HEK293 (cell line): Measurements from ENCODE around the gene ZNF552.

Source experiments
- CTCF ChIA-PET: fragments of 350-600 bp; formaldehyde crosslinking; extraction: SDS; loops from one replicate; lab custom pipeline; 2021; ENCODE audit warnings: antibody characterized with exemption; lab: Yijun Ruan, JAX
- POLR2A ChIA-PET: fragments of 300-600 bp; formaldehyde crosslinking; extraction: SDS; loops from one replicate; lab custom pipeline; 2020; ENCODE audit warnings: antibody characterized with exemption, inconsistent platforms; lab: Yijun Ruan, JAX
- H3K27ac ChIP-seq: fragments of 200-500 bp; sonication (Bioruptor generic); 2 replicates; pipeline ENCODE4 v1.5.1; 2014; ENCODE audit warnings: low read depth, low read length, control low read depth, inconsistent platforms; ENCODE audit errors: extremely low read depth
- H3K36me3 ChIP-seq, 2 experiments: fragments of 200-500 bp in 1 of 2; sonication (Bioruptor generic) in 1 of 2; 1 replicate in 1 of 2; 2 replicates in 1 of 2; pipeline ENCODE4 v1.5.1; 2014 to 2017; ENCODE audit warnings: inconsistent platforms in 2 of 2, low read length in 2 of 2; ENCODE audit not compliant: control insufficient read depth in 2 of 2, insufficient read depth in 1 of 2
- H3K4me1 ChIP-seq: fragments of 200-500 bp; sonication (Bioruptor generic); 2 replicates; pipeline ENCODE4 v1.5.1; 2014; ENCODE audit warnings: mild to moderate bottlenecking, low read length, inconsistent platforms; ENCODE audit not compliant: control insufficient read depth, insufficient read depth
- H3K4me3 ChIP-seq: 2 replicates; pipeline ENCODE4 v1.5.1; 2011; ENCODE audit warnings: low read depth, mild to moderate bottlenecking, control low read depth, low read length, moderate library complexity
- H3K9me3 ChIP-seq: fragments of 200-500 bp; sonication (Bioruptor generic); 2 replicates; pipeline ENCODE4 v1.5.1; 2014; ENCODE audit warnings: low read depth, low read length, inconsistent platforms; ENCODE audit not compliant: control insufficient read depth, insufficient read depth
- EGR2 ChIP-seq: fragments of 450-650 bp; formaldehyde crosslinking; IDR thresholded peaks from 2 replicates; pipeline ENCODE4 v1.5.1; 2016; ENCODE audit warnings: low read depth, missing biosample characterization, missing genetic modification characterization
- IKZF3 ChIP-seq: fragments of 450-650 bp; IDR thresholded peaks from 2 replicates; pipeline ENCODE4 v1.5.0; 2018; ENCODE audit warnings: missing biosample characterization, mild to moderate bottlenecking, missing genetic modification characterization, moderate library complexity
- KLF7 ChIP-seq: fragments of 450-650 bp; formaldehyde crosslinking; IDR thresholded peaks from 2 replicates; pipeline ENCODE4 v1.5.1; 2016; ENCODE audit warnings: missing biosample characterization, missing genetic modification characterization, borderline replicate concordance
- SCRT1 ChIP-seq: fragments of 450-650 bp; formaldehyde crosslinking; IDR thresholded peaks from 2 replicates; pipeline ENCODE4 v1.5.1; 2016; ENCODE audit warnings: missing biosample characterization, missing genetic modification characterization, borderline replicate concordance
- SP7 ChIP-seq: fragments of 450-650 bp; formaldehyde crosslinking; IDR thresholded peaks from 2 replicates; pipeline ENCODE4 v1.5.1; 2016; ENCODE audit warnings: missing biosample characterization, missing genetic modification characterization
- TRIM28 ChIP-seq: IDR thresholded peaks from 2 replicates; pipeline ENCODE4 v1.6.1; 2011; ENCODE audit warnings: low read length, control low read depth, borderline replicate concordance
- YY2 ChIP-seq: fragments of 450-650 bp; formaldehyde crosslinking; IDR thresholded peaks from 2 replicates; pipeline ENCODE4 v1.5.1; 2016; ENCODE audit warnings: missing biosample characterization, missing genetic modification characterization
- ZFHX2 ChIP-seq: fragments of 450-650 bp; formaldehyde crosslinking; conservative IDR thresholded peaks from 2 replicates; pipeline ENCODE4 v1.5.1; 2016; ENCODE audit warnings: missing biosample characterization, missing genetic modification characterization
- ZNF121 ChIP-seq: fragments of 450-650 bp; formaldehyde crosslinking; IDR thresholded peaks from 2 replicates; pipeline ENCODE4 v1.5.1; 2016; ENCODE audit warnings: missing biosample characterization, missing genetic modification characterization
- ZNF155 ChIP-seq: fragments of 450-650 bp; formaldehyde crosslinking; IDR thresholded peaks from 2 replicates; pipeline ENCODE4 v1.5.1; 2016; ENCODE audit warnings: missing biosample characterization, missing genetic modification characterization
- ZNF19 ChIP-seq: fragments of 450-650 bp; formaldehyde crosslinking; IDR thresholded peaks from 2 replicates; pipeline ENCODE4; 2016; ENCODE audit warnings: missing biosample characterization, missing genetic modification characterization, low read depth
- ZNF2 ChIP-seq: fragments of 450-650 bp; formaldehyde crosslinking; IDR thresholded peaks from 2 replicates; pipeline ENCODE4 v1.5.1; 2016; ENCODE audit warnings: missing biosample characterization, missing genetic modification characterization
- ZNF202 ChIP-seq: fragments of 450-650 bp; formaldehyde crosslinking; IDR thresholded peaks from 2 replicates; pipeline ENCODE4 v1.5.1; 2016; ENCODE audit warnings: missing biosample characterization, missing genetic modification characterization, borderline replicate concordance
- ZNF221 ChIP-seq: fragments of 450-650 bp; formaldehyde crosslinking; IDR thresholded peaks from 2 replicates; pipeline ENCODE4 v1.5.1; 2017; ENCODE audit warnings: missing biosample characterization, missing genetic modification characterization, borderline replicate concordance
- ZNF23 ChIP-seq: fragments of 450-650 bp; formaldehyde crosslinking; IDR thresholded peaks from 2 replicates; pipeline ENCODE4 v1.5.1; 2016; ENCODE audit warnings: missing biosample characterization, missing genetic modification characterization, borderline replicate concordance
- ZNF24 ChIP-seq: fragments of 450-650 bp; formaldehyde crosslinking; IDR thresholded peaks from 2 replicates; pipeline ENCODE4 v1.5.1; 2016; ENCODE audit warnings: missing biosample characterization, missing genetic modification characterization
- ZNF274 ChIP-seq, 2 experiments: fragments of 200-500 bp in 1 of 2; fragments of 450-650 bp in 1 of 2; sonication (Bioruptor generic) in 1 of 2; formaldehyde crosslinking in 1 of 2; IDR thresholded peaks; 2 replicates each; pipeline versions ENCODE4 v1.5.1 to v1.6.1; 2014 to 2016; ENCODE audit warnings: borderline replicate concordance in 1 of 2, inconsistent platforms in 1 of 2, low read length in 1 of 2, missing biosample characterization in 1 of 2, missing genetic modification characterization in 1 of 2
- ZNF350 ChIP-seq: fragments of 450-650 bp; formaldehyde crosslinking; IDR thresholded peaks from 2 replicates; pipeline ENCODE4 v1.5.0; 2017; ENCODE audit warnings: missing biosample characterization, mild to moderate bottlenecking, missing genetic modification characterization
- ZNF37A ChIP-seq: fragments of 450-650 bp; IDR thresholded peaks from 2 replicates; pipeline ENCODE4 v1.5.1; 2018; ENCODE audit warnings: missing biosample characterization, missing genetic modification characterization
- ZNF510 ChIP-seq: fragments of 450-650 bp; formaldehyde crosslinking; IDR thresholded peaks from 2 replicates; pipeline ENCODE4 v1.5.1; 2018; ENCODE audit warnings: mild to moderate bottlenecking, missing genetic modification characterization, missing biosample characterization; ENCODE audit not compliant: insufficient replicate concordance
- ZNF549 ChIP-seq: fragments of 450-650 bp; IDR thresholded peaks from 2 replicates; pipeline ENCODE4 v1.5.1; 2018; ENCODE audit warnings: missing biosample characterization, missing genetic modification characterization, mild to moderate bottlenecking, inconsistent platforms, moderate library complexity
- ZNF555 ChIP-seq: fragments of 450-650 bp; formaldehyde crosslinking; conservative IDR thresholded peaks from 2 replicates; pipeline ENCODE4 v1.5.1; 2017; ENCODE audit warnings: missing biosample characterization, mild to moderate bottlenecking, missing genetic modification characterization, inconsistent platforms
- ZNF580 ChIP-seq: fragments of 450-650 bp; formaldehyde crosslinking; IDR thresholded peaks from 2 replicates; pipeline ENCODE4 v1.5.1; 2016; ENCODE audit warnings: missing biosample characterization, missing genetic modification characterization
- ZNF626 ChIP-seq: fragments of 450-650 bp; sonication (Bioruptor Pico); formaldehyde crosslinking; IDR thresholded peaks from 2 replicates; pipeline ENCODE4 v1.5.1; 2018; ENCODE audit warnings: missing biosample characterization, missing genetic modification characterization, inconsistent platforms
- ZNF629 ChIP-seq: fragments of 450-650 bp; formaldehyde crosslinking; IDR thresholded peaks from 2 replicates; pipeline ENCODE4 v1.5.1; 2017; ENCODE audit warnings: missing biosample characterization, missing genetic modification characterization
- ZNF670 ChIP-seq: fragments of 450-650 bp; formaldehyde crosslinking; IDR thresholded peaks from 2 replicates; pipeline ENCODE4 v1.5.1; 2016; ENCODE audit warnings: missing biosample characterization, missing genetic modification characterization, low read depth
- ZNF76 ChIP-seq: fragments of 450-650 bp; formaldehyde crosslinking; IDR thresholded peaks from 2 replicates; pipeline ENCODE4; 2016; ENCODE audit warnings: low read depth, missing biosample characterization, missing genetic modification characterization, borderline replicate concordance
- ZNF843 ChIP-seq: fragments of 450-650 bp; formaldehyde crosslinking; IDR thresholded peaks from 2 replicates; pipeline ENCODE4 v1.5.1; 2016; ENCODE audit warnings: missing biosample characterization, missing genetic modification characterization
- ZSCAN16 ChIP-seq: fragments of 450-650 bp; formaldehyde crosslinking; IDR thresholded peaks from 2 replicates; pipeline ENCODE4 v1.5.1; 2016; ENCODE audit warnings: missing biosample characterization, missing genetic modification characterization
- TF ChIP-seq, protein P1 (sequence below): fragments of 450-650 bp; formaldehyde crosslinking; IDR thresholded peaks from 2 replicates; pipeline ENCODE4 v1.5.1; 2017; ENCODE audit warnings: missing biosample characterization, missing genetic modification characterization

ZNF552 gene

GRCh38 chr19:57819475-57820148, 4.9 kb upstream of the ZNF552 start (continued):
- peak; percentile 83; the same call in 1 of the 2 replicates for TF ChIP-seq ZNF76
- 0 out of 2 replicates have a peak, but pooled peaks have one; percentile 21 for TF ChIP-seq TRIM28

DNA sequence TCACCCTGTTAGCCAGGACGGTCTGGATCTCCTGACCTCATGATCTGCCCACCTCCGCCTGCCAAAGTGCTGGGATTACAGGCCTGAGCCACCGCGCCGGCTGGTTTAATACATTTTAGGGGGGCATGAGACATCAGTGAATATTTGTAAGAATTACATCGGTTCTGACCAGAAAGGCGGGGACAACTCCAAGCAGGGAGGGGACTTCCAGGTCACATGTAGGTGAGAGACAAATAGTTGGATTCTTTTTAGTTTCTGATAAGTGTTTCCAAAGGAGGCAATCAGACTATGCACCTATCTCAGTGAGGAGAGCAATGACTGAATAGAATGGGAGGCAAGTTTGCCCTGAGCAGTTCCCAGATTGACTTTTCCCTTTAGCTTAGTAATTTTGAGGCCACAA, 3.7 kb upstream of the ZNF552 start:
- Histone ChIP-seq H3K27ac (no peak overlapping the region), H3K36me3 (peaks cover 7 to 21% of the 10 kb centered on the region in 2 experiments; a peak in 2 of 3 replicates), H3K9me3 (no peaks in the 10 kb centered on the region), H3K4me3 (no peak overlapping the region), H3K4me1 (peaks cover 2% of the 10 kb centered on the region; the same call in 1 of the 2 replicates)
- ChIA-PET CTCF (no interaction called here), POLR2A (interaction anchor here (0.7 to 1.8 kb wide), 6 partner anchors 16 to 333 kb away, joined by 7 to 8 read pairs (median 8); partner anchors contain the start of genes ZNF329, ZNF417, ZNF551 and ZNF587)
- no peak for TF ChIP-seq ZNF629 (tag by site-specific recombination)
- no peak for TF ChIP-seq ZNF23
- TF ChIP-seq EGR2 (tag by site-specific recombination): no peak
- no peak for TF ChIP-seq ZNF670
- TF ChIP-seq ZNF274 (IDR thresholded peaks at IDR 0.05; ENCODE audit: low read length): no peak
- TF ChIP-seq ZNF274 (tag by site-specific recombination; IDR thresholded peaks at IDR 0.05; ENCODE audit: borderline replicate concordance): no peak
- TF ChIP-seq SP7 (tag by site-specific recombination): no peak
- TF ChIP-seq ZNF19 (tag by site-specific recombination): no peak
- TF ChIP-seq ZNF549 (tag by site-specific recombination): no peak
- TF ChIP-seq ZNF2 (tag by site-specific recombination): no peak

DNA sequence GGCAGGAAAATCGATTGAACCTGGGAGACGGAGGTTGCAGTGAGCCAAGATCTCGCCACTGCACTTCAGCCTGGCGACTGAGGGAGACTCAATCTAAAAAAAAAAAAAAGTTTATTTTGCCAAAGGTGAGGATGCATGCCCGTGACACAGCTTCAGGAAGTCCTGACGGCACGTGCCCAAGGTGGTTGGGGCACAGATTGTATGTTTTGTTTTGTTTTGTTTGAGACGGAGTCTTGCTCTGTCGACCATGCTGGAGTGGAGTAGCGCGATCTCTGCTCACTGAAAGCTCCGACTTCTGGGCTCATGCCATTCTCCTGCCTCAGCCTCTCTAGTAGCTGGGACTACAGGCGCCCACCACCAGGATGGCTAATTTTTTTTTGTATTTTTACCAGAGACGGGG, 3.3 kb upstream of the ZNF552 start:
- POLR2A ChIA-PET: no interaction called here
- peaks cover 7 to 20% of the 10 kb centered on the region in 2 experiments; a peak in 2 of 3 replicates for H3K36me3 ChIP-seq
- H3K4me1 ChIP-seq: peaks cover 2% of the 10 kb centered on the region; the same call in 1 of the 2 replicates
- TF ChIP-seq ZNF24 (tag by site-specific recombination) (no peak), ZNF37A (tag by site-specific recombination) (no peak), ZNF221 (tag by site-specific recombination) (no peak), ZNF510 (tag by site-specific recombination) (no peak), ZNF202 (tag by site-specific recombination) (no peak), ZNF580 (tag by site-specific recombination) (no peak), ZNF555 (tag by site-specific recombination) (no peak), YY2 (no peak), IKZF3 (no peak), ZNF155 (no peak), SCRT1 (tag by site-specific recombination) (no peak), ZNF121 (no peak), ZNF843 (tag by site-specific recombination) (no peak), ZSCAN16 (tag by site-specific recombination) (no peak), KLF7 (tag by site-specific recombination) (no peak), ZFHX2 (tag by site-specific recombination) (no peak), ZNF350 (tag by site-specific recombination) (no peak), ZNF19 (tag by site-specific recombination) (no peak), ZNF626 (tag by site-specific recombination) (no peak)
- TF ChIP-seq, protein P1, sequence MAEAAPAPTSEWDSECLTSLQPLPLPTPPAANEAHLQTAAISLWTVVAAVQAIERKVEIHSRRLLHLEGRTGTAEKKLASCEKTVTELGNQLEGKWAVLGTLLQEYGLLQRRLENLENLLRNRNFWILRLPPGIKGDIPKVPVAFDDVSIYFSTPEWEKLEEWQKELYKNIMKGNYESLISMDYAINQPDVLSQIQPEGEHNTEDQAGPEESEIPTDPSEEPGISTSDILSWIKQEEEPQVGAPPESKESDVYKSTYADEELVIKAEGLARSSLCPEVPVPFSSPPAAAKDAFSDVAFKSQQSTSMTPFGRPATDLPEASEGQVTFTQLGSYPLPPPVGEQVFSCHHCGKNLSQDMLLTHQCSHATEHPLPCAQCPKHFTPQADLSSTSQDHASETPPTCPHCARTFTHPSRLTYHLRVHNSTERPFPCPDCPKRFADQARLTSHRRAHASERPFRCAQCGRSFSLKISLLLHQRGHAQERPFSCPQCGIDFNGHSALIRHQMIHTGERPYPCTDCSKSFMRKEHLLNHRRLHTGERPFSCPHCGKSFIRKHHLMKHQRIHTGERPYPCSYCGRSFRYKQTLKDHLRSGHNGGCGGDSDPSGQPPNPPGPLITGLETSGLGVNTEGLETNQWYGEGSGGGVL: no peak
- no peaks in the 10 kb centered on the region for H3K9me3 ChIP-seq
- no peak overlapping the region for H3K27ac ChIP-seq
- CTCF ChIA-PET: no interaction called here
- no peak overlapping the region for H3K4me3 ChIP-seq
